ENCODE data around the gene MYH7.

Gene MYH7

DNA sequence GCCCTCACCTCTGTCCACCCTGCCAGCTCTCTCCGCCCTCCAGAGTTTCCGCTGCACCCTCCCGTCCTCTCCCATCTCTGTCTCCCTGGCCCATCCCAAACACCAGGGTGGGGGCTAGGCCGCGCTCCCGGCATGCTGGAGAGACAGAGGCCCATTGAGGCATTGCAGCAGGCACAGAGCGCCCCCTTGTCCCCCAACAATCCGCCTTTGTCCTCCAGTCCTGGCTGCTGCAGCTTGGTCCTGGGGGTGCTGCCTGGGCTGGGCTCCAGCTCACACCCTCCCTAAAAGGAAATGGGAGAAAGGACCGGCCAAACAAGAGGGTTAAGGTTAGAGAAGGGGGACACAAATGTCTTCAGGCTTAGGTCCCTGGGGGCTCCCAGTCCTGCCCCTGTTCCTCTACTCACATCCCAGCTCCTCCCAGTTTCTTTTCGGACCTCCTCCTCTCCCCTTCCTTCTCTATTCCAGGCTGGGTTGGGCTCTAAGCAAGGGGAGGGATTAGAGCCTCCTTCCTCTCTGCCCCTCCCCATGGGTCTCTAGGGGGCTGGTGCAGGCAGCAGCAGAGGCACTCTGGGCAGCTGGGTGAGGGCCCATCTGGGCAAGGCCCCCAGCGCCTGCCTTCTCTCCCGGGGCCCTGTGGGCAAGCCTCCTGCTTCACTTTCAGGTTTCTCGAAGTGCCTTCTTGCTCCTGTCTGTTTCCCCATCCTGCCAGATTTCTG lies 58.8 kb downstream of the MYH7 start, which contains the start of gene CMTM5:
TSS of gene CMTM5 (plus strand) at position 565 of the 716 bp plus-strand sequence. CDS start 206 bp downstream, outside the sequence.
- in situ Hi-C loops (cut with MboI; ENCODE audit: low sequenced_read_pairs), result no loop called here

GRCh38 chr14:23375527-23376251 lies 59.8 kb downstream of the MYH7 start:
- in situ Hi-C loops (cut with MboI; ENCODE audit: low sequenced_read_pairs), result no loop called here

GRCh38 chr14:23373041-23373440 lies 62.4 kb downstream of the MYH7 start:
- in situ Hi-C loops (cut with MboI; ENCODE audit: low sequenced_read_pairs), result no loop called here

DNA sequence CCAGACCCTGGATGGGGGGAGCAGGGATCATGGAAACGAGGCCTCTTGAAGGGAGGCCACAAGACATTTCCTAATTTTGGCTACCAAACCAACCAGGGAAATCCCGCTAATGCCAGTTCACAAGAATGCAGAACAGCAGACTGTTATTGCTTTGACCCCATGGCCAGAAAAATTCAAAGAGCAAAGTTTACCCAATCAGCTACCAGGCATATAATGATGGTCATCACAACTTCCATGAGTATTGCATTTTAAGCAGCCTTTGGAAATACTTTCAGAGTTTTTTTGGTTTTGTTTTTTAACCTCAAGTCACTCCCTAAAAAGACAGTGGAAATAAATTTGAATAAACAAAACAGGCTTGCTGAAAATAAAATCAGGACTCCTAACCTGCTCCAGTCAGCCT lies 63.0 kb downstream of the MYH7 start, which contains the start of gene IL25:
TSS of gene IL25 (plus strand) at position 301 of the 400 bp plus-strand sequence.
- in situ Hi-C loops (cut with MboI; ENCODE audit: low sequenced_read_pairs), result no loop called here

GRCh38 chr14:23371865-23372264 lies 63.6 kb downstream of the MYH7 start:
- in situ Hi-C loops (cut with MboI; ENCODE audit: low sequenced_read_pairs), result no loop called here

- in situ Hi-C loops (cut with MboI; ENCODE audit: low sequenced_read_pairs), result no loop called here
Measured at GRCh38 chr14:23370221-23370620, 65.2 kb downstream of the MYH7 start.

DNA sequence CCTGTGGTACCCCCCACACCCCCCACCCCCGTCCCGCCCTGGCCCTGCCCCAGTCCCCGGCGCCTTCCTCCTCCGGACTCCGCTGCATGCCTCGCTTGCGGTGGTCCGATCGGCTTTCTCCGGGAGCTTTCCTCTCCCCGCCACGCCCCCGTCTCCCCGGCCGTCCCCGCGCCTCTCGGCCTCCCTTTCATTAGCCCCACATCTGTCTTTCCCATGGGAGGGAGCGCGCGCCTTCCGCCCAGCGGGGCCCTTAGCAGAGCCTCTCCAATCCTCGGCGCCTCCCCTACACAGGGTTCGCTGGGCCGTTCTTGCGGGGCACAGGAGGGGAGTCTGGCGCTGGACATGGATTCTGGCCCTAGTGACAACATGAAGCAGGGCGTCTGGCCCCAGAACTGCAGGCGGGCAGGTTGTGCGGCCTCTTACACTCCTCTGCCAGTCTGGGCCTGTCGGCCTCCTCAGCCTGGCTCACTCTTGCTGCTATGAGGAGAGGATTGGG lies 69.0 kb downstream of the MYH7 start:
- in situ Hi-C loops (cut with MboI; ENCODE audit: low sequenced_read_pairs), result no loop called here

GRCh38 chr14:23365732-23366425 lies 69.6 kb downstream of the MYH7 start:
- in situ Hi-C loops (cut with MboI; ENCODE audit: low sequenced_read_pairs), result no loop called here

DNA sequence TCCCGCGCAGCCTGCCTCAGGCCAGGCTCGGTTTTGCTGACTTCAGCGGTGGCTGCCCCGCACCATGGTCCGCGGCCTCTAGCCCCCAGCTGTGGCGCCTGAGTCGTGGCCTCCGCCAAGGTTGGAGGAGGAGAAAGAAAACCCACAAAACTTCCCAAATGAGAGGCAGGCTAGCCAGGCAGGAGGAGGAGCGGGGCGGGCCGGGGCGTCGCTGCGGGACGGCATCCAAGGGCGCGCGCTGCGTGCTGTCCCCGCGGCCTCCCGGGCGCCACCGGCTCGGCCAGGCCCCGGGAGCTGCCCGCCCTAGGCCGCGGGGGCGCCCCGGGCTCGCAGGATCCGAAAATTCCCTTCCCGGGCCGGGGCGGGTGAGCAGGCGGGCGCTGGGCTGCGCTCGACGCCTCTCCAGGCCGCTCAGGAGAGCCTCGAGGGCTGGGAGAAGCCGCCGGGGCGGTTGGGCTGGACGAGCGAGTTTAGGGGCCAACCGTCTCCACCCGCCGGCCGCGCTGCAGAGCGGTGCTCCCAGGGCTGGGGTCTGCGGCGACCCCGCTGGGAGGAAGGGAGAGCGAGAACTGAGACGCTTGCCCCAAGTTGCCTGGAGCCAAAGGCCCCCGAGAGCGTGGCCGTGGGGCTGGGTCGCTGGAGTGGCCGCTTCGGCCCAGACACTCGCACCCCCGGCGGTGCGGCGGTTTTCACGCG lies 70.3 kb downstream of the MYH7 start, which contains the start of gene EFS:
TSS of gene EFS (minus strand) at position 137 of the 696 bp plus-strand sequence. CDS start 147 bp downstream, outside the sequence.
- in situ Hi-C loops (cut with MboI; ENCODE audit: low sequenced_read_pairs), result no loop called here

DNA sequence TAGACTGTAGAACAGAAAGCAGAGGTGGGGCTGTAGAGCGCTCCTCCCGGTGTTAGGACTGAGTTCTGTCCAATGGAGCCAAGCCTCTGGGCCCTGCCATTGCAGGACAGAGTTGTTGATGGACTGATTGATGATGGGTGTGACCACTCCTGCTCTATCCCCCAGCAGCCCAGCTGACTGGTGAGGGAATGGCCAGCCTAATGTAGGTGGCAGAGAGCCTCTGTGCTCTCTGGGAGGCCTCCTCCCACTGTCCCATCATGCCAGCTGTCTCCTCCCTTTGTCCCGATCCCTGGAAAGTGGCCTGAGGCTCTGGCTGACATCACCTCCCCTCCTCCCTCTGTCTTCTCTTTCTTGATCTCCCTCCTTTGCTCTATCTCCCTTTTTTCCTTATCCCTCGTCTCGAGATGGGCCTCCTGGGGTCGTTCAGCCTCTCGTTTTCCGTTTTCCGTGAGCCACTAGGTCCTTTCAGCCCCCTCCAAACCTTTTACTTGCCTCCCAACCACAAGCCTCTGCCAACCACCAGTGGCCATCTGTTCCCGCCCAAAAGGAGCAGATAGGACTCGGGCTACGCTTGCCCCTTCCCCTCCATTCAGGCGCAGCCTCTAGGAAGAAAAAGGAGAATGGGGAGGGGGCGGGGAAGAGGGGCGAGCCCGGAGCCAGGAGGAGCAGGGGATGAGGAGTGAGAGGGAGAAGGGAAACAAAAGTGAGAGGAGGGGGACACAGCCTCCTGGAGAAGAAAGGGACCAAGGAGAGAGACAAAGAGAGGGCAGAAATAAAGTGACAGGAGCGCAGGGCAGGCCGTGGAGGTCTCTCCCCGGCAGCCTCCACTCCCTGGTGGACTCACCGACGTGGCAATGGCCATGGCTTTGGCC lies 71.1 kb downstream of the MYH7 start:
- in situ Hi-C loops (cut with MboI; ENCODE audit: low sequenced_read_pairs), result no loop called here
